GM19455 (cell line): ENCODE results near the gene PTPRB.

Experiments used
- ATAC-seq: cut with Tn5 transposase; IDR thresholded peaks from one replicate; pipeline ENCODE4 v1.9.1; 2021; ENCODE audit not compliant: unreplicated experiment

PTPRB gene

DNA sequence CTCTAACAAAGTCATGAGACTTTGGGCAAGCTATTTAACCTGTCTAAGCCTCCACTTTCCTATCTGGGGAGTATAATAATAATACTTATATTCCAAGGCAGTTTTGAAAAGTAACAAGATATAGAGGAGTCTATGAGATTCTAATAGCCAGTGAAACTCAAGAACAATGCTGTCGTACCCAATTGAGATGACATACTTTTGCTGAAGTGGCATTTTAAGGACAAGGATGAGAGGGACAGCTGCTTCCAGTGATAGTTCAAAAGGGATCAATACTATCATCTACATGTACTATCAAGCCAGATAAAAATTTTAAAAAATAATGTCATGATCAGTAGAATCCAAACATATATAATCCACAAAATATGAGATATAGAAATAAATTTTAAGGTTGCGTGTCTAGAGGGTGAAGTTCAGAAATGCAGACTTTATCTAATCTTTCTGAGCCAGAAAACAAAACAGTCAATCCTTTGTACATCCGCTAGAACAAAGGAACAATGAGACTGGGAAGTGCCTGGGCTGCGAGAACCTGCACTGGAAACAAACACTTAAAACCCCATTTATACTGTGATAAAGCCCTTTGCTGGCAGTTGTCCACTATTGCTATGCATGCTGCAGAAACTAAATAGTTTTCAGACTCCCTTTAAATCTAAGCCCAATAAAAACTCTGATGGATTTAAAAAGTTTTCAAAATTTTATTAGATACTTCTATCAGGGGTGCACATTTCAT lies 38.6 kb downstream of the PTPRB start:
- no peak for ATAC-seq

DNA sequence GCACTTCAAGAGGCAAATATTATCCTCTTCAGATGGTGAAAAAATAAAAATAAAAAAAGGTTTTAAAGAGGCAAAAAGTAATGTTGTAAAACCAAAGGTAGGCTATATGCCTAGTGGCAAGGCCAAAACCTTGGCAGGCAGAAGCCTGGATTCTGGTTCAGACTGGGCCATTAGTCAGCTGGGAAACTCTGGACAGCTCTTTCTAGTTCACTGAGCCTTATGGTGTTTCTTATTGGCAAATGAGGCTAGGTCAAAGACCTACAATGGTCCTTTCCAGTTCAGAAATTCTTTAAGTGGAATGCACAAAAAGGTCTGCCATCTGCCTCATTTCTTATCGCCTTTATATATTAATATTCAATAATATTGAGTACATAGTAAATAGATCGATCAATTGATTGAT lies 44.6 kb downstream of the PTPRB start:
- ATAC-seq = no peak

- ATAC-seq = no peak
Measured at GRCh38 chr12:70590549-70591226, 46.5 kb downstream of the PTPRB start.

DNA sequence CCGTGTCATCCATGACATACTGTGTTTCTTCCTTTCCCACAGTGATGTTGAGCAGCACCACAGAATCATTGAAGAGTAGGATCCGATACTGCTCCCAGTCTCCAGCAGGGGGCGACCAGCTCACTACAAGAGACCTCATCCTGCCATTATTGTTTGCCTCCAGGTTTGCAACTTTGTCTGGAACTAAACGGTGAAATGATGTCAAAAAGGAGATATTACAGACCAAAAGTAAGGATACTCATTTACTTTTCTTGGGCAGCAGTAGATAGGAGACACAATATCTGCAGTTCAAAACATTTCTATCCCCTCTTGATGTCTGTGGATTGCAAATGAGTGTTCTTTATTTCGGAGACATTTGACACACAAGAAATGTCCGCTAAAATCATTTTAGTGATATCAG lies 47.2 kb downstream of the PTPRB start:
- peak; percentile 85 for ATAC-seq

DNA sequence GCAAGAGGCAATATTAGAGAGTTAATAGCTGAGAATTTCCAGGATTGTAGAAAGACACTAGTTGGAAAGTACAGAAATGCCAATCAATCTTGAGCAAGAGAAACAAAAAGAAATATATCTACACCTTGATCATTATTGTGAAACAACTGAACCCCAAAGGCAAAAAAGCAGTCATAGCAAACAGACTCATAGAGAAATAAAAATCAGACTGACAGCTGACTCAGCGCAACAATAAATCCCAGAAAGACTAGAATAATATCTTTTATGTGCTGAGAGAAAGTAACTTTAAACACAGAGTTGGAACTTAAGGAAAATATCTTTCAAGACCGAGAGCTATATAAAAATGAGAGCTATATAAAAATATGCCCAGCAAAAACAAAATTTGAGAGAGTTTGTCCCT lies 52.9 kb downstream of the PTPRB start:
- no peak for ATAC-seq

- ATAC-seq = no peak
Measured at GRCh38 chr12:70583251-70583650, 54.0 kb downstream of the PTPRB start.

DNA sequence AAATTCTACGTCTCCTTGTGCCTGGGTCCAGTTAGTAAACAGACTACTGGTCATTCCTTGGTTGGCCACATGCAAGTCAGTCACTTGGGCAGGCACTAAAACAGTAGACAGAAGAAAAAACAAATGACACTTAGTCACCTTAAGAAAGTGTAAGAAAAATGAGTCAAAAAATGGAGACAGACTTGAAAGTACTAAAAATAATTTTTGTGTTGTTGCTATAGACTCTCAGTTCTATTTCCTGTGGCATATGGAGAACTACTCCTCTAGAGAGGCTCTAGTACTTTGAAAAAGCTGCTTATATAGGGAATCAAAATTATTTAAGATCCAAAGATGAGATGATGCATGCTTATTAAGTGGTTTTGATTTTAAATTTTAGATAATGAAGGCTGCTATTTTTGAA lies 56.0 kb downstream of the PTPRB start:
- no peak for ATAC-seq

- no peak for ATAC-seq
Measured at GRCh38 chr12:70577283-70577634, 60.0 kb downstream of the PTPRB start.

DNA sequence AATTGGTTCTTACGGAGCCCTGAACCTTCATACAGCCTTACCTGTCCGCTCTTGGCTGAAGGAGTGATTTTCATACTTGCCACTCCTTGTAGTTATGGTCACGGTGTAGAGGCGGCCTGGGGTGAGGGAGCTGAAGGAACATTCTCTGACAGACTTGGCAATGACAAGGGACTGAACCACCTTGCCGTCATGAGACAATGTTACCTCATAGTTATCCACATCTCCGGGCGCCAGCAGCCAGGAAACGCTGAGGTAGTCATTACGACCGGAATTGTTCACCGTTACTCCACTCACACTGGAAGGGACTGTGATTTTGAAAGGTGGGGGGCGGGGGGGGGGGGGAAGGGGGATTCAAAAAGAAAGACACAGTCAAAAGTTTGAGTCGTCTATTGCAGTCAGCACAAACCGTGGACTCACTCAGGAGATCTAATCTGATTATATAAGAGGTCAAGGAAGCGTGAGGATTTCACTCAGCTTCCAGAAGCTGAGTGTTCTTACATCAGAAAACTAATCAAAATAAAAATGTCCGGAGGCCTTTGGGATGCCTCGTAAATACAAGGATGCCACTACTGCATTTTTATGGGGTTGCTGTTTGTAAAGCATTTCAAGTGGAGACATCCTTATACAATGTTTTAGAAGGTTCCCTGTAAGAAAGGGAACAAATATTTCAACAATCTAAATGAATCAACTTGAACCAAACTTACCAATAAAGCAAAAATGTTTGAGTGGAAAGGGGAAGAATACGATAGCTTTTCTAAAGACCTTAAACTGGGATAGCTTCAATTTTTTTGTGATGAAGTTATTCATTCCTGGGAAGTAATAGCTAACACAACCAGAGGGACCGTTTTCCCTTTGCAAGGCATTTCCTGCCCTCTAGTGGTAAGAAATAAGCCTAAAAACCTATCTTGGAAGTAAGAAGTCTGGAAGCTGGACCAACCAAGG lies 60.6 kb downstream of the PTPRB start:
- no peak for ATAC-seq

DNA sequence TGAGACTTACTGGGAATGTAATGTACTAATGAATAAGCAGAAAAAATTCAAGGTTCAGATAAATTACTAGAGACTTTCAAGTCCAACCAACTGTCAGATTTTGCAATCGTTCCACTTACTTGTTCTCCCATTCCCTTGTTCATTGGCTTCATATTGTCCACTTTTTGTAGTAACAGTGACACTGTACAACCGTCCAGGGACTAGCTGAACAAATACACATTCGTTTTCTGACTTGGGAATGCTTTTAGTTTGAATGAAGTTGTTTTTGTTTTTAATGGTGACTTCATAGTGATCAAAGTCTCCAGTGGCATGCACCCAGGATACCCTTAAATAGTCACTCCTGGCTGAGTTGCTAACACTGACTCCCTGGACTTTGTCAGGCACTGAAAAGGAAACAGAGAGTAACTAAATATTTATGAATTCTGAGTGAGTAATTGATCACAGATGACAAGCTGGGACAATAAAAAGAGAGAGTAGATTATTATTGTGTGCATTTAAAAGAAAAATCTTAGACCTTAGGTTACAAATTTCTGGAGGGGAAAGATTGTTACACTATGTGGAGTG lies 65.4 kb downstream of the PTPRB start:
- no peak for ATAC-seq

DNA sequence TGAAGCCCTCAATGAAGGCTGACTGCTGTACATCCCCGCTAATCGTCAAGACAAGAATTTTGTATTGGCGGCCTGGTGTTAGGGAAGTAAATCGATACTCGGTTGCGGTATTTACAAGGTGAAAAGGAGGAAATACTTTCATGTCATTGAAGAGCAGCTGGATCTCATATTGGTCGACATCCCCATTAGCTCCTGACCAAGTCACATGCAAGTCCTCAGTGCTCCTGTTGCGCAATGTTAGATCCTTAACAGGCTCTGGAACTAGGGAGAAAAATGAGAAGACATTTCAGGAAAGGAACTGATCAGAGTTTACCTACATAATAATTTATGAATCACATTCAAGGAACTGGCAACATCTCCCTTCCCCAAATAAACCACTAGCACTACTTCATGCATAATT lies 66.2 kb downstream of the PTPRB start:
- no peak for ATAC-seq

DNA sequence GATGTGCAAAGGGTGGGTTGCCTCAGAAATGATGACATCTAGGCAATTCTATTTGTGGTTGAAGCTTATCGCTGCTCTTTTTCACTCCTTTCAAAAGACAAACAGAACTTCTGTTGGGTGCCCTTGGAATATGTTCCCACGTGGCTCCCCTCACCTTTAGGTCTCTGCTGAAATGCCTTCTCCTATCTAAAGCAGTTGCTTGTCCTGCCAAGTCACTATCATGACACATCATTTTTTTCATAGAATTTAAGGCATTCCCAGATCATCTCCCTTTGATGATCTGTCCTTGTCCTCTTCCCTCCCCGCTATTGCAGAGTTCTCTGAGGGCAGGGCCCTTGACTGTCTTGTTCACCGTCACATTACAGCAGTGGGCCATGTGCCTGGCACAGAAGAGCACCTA lies 75.7 kb downstream of the PTPRB start:
- no peak for ATAC-seq

GRCh38 chr12:70560671-70561070 lies 76.6 kb downstream of the PTPRB start:
- no peak for ATAC-seq

GRCh38 chr12:70559390-70559789 lies 77.8 kb downstream of the PTPRB start:
- no peak for ATAC-seq

DNA sequence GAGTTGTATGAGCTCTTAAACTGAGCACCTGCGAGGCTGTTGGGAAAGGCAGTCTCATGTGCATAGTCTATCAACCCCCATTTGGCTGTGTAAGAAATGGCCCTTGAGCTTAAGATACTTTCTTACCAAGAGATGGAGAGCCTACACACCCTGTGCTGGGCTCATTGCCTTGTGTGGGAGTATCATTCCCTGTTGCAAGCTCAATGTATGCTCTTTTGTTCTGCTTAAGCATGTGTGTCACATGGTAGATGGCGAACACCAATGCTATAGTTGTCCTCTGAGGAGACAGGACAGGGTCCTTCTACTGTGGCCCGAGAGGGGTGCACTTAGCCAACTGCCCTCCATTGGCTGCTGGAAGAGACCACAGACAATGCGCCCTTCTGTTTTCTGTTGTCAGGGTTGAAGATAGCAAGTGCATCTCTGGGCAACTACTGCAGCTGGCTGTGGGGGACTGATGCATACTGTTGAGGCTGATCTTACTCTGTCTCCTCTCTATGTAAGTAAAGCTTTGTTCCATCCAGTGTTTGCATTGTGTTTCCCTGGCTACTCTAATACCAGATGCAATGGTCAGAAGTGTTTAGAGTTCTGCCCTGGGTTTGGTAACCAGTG lies 79.5 kb downstream of the PTPRB start:
- ATAC-seq = no peak

- no peak for ATAC-seq
Measured at GRCh38 chr12:70556179-70556869, 80.9 kb downstream of the PTPRB start.

DNA sequence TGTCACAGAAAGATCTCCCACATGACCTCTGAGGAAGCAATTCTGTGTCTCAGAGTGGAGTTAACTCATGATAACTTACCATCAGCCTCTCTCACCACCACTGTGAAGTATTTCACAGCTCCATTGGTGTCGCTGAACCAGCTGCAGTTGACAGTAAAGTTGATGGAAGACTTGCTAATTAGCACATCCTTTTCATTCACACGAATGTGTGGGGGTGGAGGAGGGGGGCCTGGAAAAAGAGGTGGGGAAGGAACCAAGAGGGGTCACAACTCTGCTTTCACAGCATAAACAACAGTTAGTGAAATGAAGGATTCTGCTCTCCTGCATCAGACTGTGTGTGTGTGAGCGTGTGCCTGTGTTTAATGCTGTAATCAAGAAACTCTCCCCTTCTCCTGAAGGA lies 82.1 kb downstream of the PTPRB start:
- ATAC-seq = no peak

- no peak for ATAC-seq
Measured at GRCh38 chr12:70553391-70553859, 83.8 kb downstream of the PTPRB start.

GRCh38 chr12:70551731-70552130 lies 85.5 kb downstream of the PTPRB start:
- ATAC-seq = no peak

DNA sequence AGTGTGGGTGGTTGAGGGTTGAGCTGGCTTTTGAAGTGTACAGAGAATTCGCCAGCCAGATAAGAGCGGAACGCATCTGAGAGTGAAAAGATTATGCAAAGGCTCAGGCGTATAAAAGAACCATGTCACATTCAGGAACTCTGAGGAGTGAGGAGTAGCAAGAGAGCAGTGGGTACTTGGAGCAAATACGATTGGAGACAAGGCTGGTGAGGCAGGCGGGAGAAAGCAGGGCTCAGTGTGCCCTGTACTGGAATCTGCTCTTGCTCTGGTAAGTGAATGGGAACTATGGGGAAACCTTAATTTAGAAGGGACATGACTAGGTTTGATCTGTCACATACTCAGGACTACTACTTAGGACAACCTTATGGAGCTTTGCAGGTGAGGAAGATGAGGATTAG lies 87.0 kb downstream of the PTPRB start:
- no peak for ATAC-seq
